CD14-positive monocyte (primary cell): ENCODE data around the gene USP17L26. TPM values are rescaled to one million over a fixed set of nuclear protein-coding genes. Genes with fewer than 3 reads are reported as not detected.
"Not testable (repeated sequence)": the region's sequence is repeated elsewhere in the genome, so short reads cannot be mapped to it uniquely, and the experiment has no call there.

Source experiments
- DNase-seq, 3 donors: peaks; one replicate each; pipeline ENCODE4 v3.0.0-alpha.2; 2011 to 2022
- H2AFZ ChIP-seq: 2 replicates; pipeline ENCODE4 v1.6.0; 2012; ENCODE audit warnings: mild to moderate bottlenecking, low read depth, low read length, inconsistent platforms; ENCODE audit not compliant: insufficient read depth, poor library complexity, severe bottlenecking
- H3K27ac ChIP-seq, 2 donors: 1 replicate in 1 of 2; 2 replicates in 1 of 2; pipeline ENCODE4 v1.5.1; 2012 to 2013; ENCODE audit warnings: low read length in 2 of 2, control low read depth in 1 of 2, inconsistent platforms in 1 of 2, low read depth in 1 of 2, mild to moderate bottlenecking in 1 of 2
- H3K27me3 ChIP-seq, 2 donors: one replicate each; pipeline versions ENCODE4 v1.6.0 to v1.6.1; 2011 to 2013; ENCODE audit warnings: low read length in 2 of 2; ENCODE audit not compliant: control insufficient read depth in 2 of 2, insufficient read depth in 2 of 2
- H3K36me3 ChIP-seq, 2 donors: replicated peaks in 1 of 2; 1 replicate in 1 of 2; 2 replicates in 1 of 2; pipeline versions ENCODE4 v1.5.1 to v1.6.1; 2012 to 2013; ENCODE audit warnings: low read length in 2 of 2, control low read depth in 1 of 2, inconsistent platforms in 1 of 2, mild to moderate bottlenecking in 1 of 2; ENCODE audit not compliant: insufficient read depth in 2 of 2, control insufficient read depth in 1 of 2
- H3K4me1 ChIP-seq, 2 donors: 1 replicate in 1 of 2; 2 replicates in 1 of 2; pipeline versions ENCODE4 v1.5.1 to v1.6.1; 2012 to 2013; ENCODE audit warnings: low read length in 2 of 2, control low read depth in 1 of 2, inconsistent platforms in 1 of 2, mild to moderate bottlenecking in 1 of 2, moderate library complexity in 1 of 2; ENCODE audit not compliant: insufficient read depth in 2 of 2, control insufficient read depth in 1 of 2
- H3K4me2 ChIP-seq: replicated peaks from 2 replicates; pipeline ENCODE3; 2012; ENCODE audit warnings: low read length, moderate library complexity, mild to moderate bottlenecking; ENCODE audit not compliant: poor library complexity, severe bottlenecking; ENCODE audit errors: extremely low read depth
- H3K4me3 ChIP-seq, 3 experiments: fragments of 200-600 bp in 1 of 3; sonication (generic) in 1 of 3; replicated peaks in 1 of 3; 1 replicate in 2 of 3; 2 replicates in 1 of 3; pipeline ENCODE4 v1.5.1; 2011 to 2013; ENCODE audit warnings: low read length in 3 of 3, mild to moderate bottlenecking in 3 of 3, control low read depth in 2 of 3, low read depth in 2 of 3, inconsistent platforms in 1 of 3, moderate library complexity in 1 of 3
- H3K79me2 ChIP-seq: 2 replicates; pipeline ENCODE4 v1.6.0; 2012; ENCODE audit warnings: mild to moderate bottlenecking, control low read depth, inconsistent platforms, low read length, moderate library complexity; ENCODE audit not compliant: insufficient read depth
- H3K9ac ChIP-seq: 2 replicates; pipeline ENCODE4 v1.6.0; 2017; ENCODE audit warnings: low read length, mild to moderate bottlenecking; ENCODE audit not compliant: insufficient read depth, poor library complexity, severe bottlenecking
- H3K9me3 ChIP-seq, 2 donors: replicated peaks in 1 of 2; 1 replicate in 1 of 2; 2 replicates in 1 of 2; pipeline versions ENCODE4 v1.5.1 to v1.6.1; 2012 to 2013; ENCODE audit warnings: low read length in 2 of 2, control low read depth in 1 of 2; ENCODE audit not compliant: control insufficient read depth in 1 of 2, insufficient read depth in 1 of 2
- H4K20me1 ChIP-seq: 2 replicates; pipeline ENCODE4 v1.6.0; 2012; ENCODE audit warnings: mild to moderate bottlenecking, low read length, control low read depth, moderate library complexity; ENCODE audit not compliant: insufficient read depth
- H3K27ac Mint-ChIP-seq, 7 donors: one replicate each; pipeline ENCODE4 v1.8.0; 2020; ENCODE audit warnings: mild to moderate bottlenecking in 7 of 7, mixed read lengths in 7 of 7, moderate library complexity in 6 of 7, inconsistent platforms in 2 of 7
- H3K27me3 Mint-ChIP-seq, 3 donors: one replicate each; pipeline ENCODE4 v1.8.0; 2021 to 2022; ENCODE audit warnings: low read depth in 3 of 3, mild to moderate bottlenecking in 3 of 3, mixed read lengths in 3 of 3, moderate library complexity in 3 of 3, inconsistent platforms in 1 of 3
- H3K36me3 Mint-ChIP-seq, 2 donors: one replicate each; pipeline ENCODE4 v1.8.0; 2020; ENCODE audit warnings: mixed read lengths in 2 of 2, inconsistent platforms in 1 of 2, mild to moderate bottlenecking in 1 of 2
- H3K4me1 Mint-ChIP-seq: one replicate; pipeline ENCODE4 v1.8.0; 2020; ENCODE audit warnings: mild to moderate bottlenecking, mixed read lengths
- H3K4me3 Mint-ChIP-seq, 2 donors: one replicate each; pipeline ENCODE4 v1.8.0; 2020; ENCODE audit warnings: mild to moderate bottlenecking in 2 of 2, mixed read lengths in 2 of 2, moderate library complexity in 1 of 2
- H3K9me3 Mint-ChIP-seq, 7 donors: one replicate each; pipeline ENCODE4 v1.8.0; 2020 to 2022; ENCODE audit warnings: mixed read lengths in 7 of 7, mild to moderate bottlenecking in 6 of 7, moderate library complexity in 6 of 7, inconsistent platforms in 2 of 7
- WGBS: methylation state at CpG from one replicate; pipeline ENCODE4 v1.1.5; 2013; ENCODE audit warnings: missing lambda C conversion rate; ENCODE audit not compliant: insufficient coverage; 5-methylcytosine and 5-hydroxymethylcytosine counted together
- intact Hi-C, 2 donors: fragments of 100-400 bp; cut with micrococcal nuclease; formaldehyde crosslinking; loops; one replicate each; pipeline versions ENCODE4 v1.15.0 to v1.15.1; 2023
- polyA plus RNA-seq, 3 donors: library from polyadenylated mRNA; depleted of rRNA in 1 of 3; unstranded in 2 of 3; stranded (reverse) in 1 of 3; fragments of 300-500 nt in 2 of 3; fragments of >200 nt in 1 of 3; fragmentation: Illumina TruSeq in 2 of 3; gene quantifications; 1 replicate in 2 of 3; 2 replicates in 1 of 3; pipeline ENCODE4 v1.2.3, GENCODE V29; 2012 to 2021

USP17L26 gene
- polyA plus RNA-seq, 3 donors, result not detected

GRCh38 chr4:9353338-9353737 is 18.9 kb downstream of the USP17L26 start, which contains the start of gene USP17L29:
USP17L29 (plus strand) TSS chr4:9353638; CDS start chr4:9353638, 0 bp downstream.
- H3K79me2 ChIP-seq, H3K9me3 ChIP-seq, H2AFZ ChIP-seq, DNase-seq, H3K4me1 Mint-ChIP-seq, H3K27ac Mint-ChIP-seq, H3K27ac ChIP-seq, H3K27me3 ChIP-seq, intact Hi-C loops, H3K9ac ChIP-seq, H3K36me3 Mint-ChIP-seq, H3K9me3 Mint-ChIP-seq, H3K4me1 ChIP-seq, H3K4me2 ChIP-seq, H3K27me3 Mint-ChIP-seq, H4K20me1 ChIP-seq, H3K36me3 ChIP-seq, H3K4me3 Mint-ChIP-seq, H3K4me3 ChIP-seq: not testable (repeated sequence)
- WGBS, result no CpG with 5 or more reads among the region's 15 CpGs

- H3K27me3 ChIP-seq, intact Hi-C loops, H3K27ac ChIP-seq, H3K4me3 ChIP-seq, H3K4me3 Mint-ChIP-seq, H3K4me1 ChIP-seq, H4K20me1 ChIP-seq, H3K36me3 ChIP-seq, H3K36me3 Mint-ChIP-seq, H3K79me2 ChIP-seq, H3K9ac ChIP-seq, H3K9me3 Mint-ChIP-seq, H3K4me2 ChIP-seq, H3K27ac Mint-ChIP-seq, H2AFZ ChIP-seq, H3K9me3 ChIP-seq, H3K4me1 Mint-ChIP-seq, DNase-seq, H3K27me3 Mint-ChIP-seq: not testable (repeated sequence)
- WGBS, result no CpG with 5 or more reads among the region's 15 CpGs
Observed at GRCh38 chr4:9362829-9363228, 28.4 kb downstream of the USP17L26 start, which contains the start of gene USP17L30. USP17L30 (plus strand) TSS chr4:9363129; CDS start chr4:9363129, 0 bp downstream.

DNA sequence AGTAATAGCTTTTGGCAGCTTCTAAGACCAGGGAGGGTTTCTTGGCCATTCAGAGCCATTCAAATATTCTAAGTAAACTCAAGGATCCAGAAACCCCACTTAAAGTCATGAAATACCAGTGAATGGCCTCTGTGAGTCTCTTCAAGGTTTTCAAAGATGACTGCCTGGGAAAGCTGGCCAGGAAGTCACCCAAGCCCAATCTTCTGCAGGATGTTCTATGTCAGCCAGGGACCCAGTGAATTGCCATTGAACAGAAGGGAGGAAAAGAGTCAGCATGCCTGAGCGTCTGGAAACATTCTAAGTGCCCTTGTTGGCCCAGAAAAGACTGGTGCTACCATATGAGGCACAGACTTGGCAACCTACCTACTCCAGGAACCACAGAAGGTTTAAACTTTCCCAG is 45.4 kb downstream of the USP17L26 start:
- H3K9ac ChIP-seq, H4K20me1 ChIP-seq, H3K4me1 Mint-ChIP-seq, H3K4me3 ChIP-seq, intact Hi-C loops, H3K36me3 ChIP-seq, DNase-seq, H3K4me3 Mint-ChIP-seq, H2AFZ ChIP-seq, H3K4me1 ChIP-seq, H3K79me2 ChIP-seq, H3K27ac Mint-ChIP-seq, H3K27me3 ChIP-seq, H3K4me2 ChIP-seq, H3K27ac ChIP-seq, H3K9me3 Mint-ChIP-seq, H3K27me3 Mint-ChIP-seq, H3K9me3 ChIP-seq, H3K36me3 Mint-ChIP-seq: not testable (repeated sequence)
- WGBS, result 60% methylated on average over 1 of the region's 1 CpG
